Loucy (cell line): ENCODE results near the gene MSANTD1.

Experiments used
- H2AFZ ChIP-seq: fragments of 200-600 bp; sonication (generic); 2 replicates; pipeline ENCODE4 v1.6.0; 2016; ENCODE audit warnings: antibody characterized with exemption, mild to moderate bottlenecking, low read length, moderate library complexity
- H3F3A ChIP-seq: fragments of 200-600 bp; 2 replicates; pipeline ENCODE4 v1.6.0; 2016; ENCODE audit warnings: antibody characterized with exemption, low read depth, mild to moderate bottlenecking
- H3K27me3 ChIP-seq: fragments of 200-600 bp; sonication (generic); 2 replicates; pipeline ENCODE4 v1.6.1; 2014; ENCODE audit warnings: low read length, mild to moderate bottlenecking; ENCODE audit not compliant: insufficient read depth, poor library complexity, severe bottlenecking
- H3K36me3 ChIP-seq: fragments of 200-600 bp; sonication (generic); 2 replicates; pipeline ENCODE4 v1.6.1; 2016; ENCODE audit warnings: low read length; ENCODE audit not compliant: insufficient read depth
- H3K4me1 ChIP-seq: fragments of 200-600 bp; sonication (generic); 2 replicates; pipeline ENCODE4 v1.5.1; 2014; ENCODE audit warnings: low read length, mild to moderate bottlenecking; ENCODE audit not compliant: insufficient read depth, poor library complexity, severe bottlenecking
- H3K4me2 ChIP-seq: fragments of 200-600 bp; sonication (generic); 2 replicates; pipeline ENCODE4 v1.6.0; 2014; ENCODE audit warnings: antibody characterized with exemption, low read length, low read depth, mild to moderate bottlenecking; ENCODE audit not compliant: poor library complexity, severe bottlenecking
- H3K4me3 ChIP-seq: fragments of 200-600 bp; sonication (generic); 2 replicates; pipeline ENCODE4 v1.5.1; 2014; ENCODE audit warnings: low read length, mild to moderate bottlenecking, mixed read lengths; ENCODE audit not compliant: poor library complexity, severe bottlenecking
- H3K79me2 ChIP-seq: fragments of 200-600 bp; sonication (generic); 2 replicates; pipeline ENCODE4 v1.6.1; 2014; ENCODE audit warnings: low read length; ENCODE audit not compliant: insufficient read depth
- H3K9ac ChIP-seq: fragments of 200-600 bp; sonication (generic); 2 replicates; pipeline ENCODE4 v1.6.0; 2014; ENCODE audit warnings: mild to moderate bottlenecking, low read depth, low read length, moderate library complexity; ENCODE audit not compliant: poor library complexity, severe bottlenecking
- H3K9me2 ChIP-seq: fragments of 200-600 bp; sonication (generic); replicated peaks from 2 replicates; pipeline ENCODE4 v1.6.1; 2016; ENCODE audit warnings: low read depth, low read length, mixed read lengths
- H3K9me3 ChIP-seq: fragments of 200-600 bp; sonication (generic); 2 replicates; pipeline ENCODE4 v1.6.1; 2014; ENCODE audit warnings: mild to moderate bottlenecking, antibody characterized with exemption, low read length, low read depth; ENCODE audit not compliant: insufficient read depth
- H4K20me1 ChIP-seq: fragments of 200-600 bp; sonication (generic); 2 replicates; pipeline ENCODE4 v1.6.0; 2014; ENCODE audit warnings: antibody characterized with exemption, low read length, mild to moderate bottlenecking; ENCODE audit not compliant: insufficient read depth, poor library complexity, severe bottlenecking
- CTCF ChIP-seq: fragments of 200-600 bp; sonication (generic); conservative IDR thresholded peaks from 2 replicates; pipeline ENCODE4 v1.5.1; 2014; ENCODE audit warnings: mild to moderate bottlenecking, antibody characterized with exemption, low read length
- EZH2phosphoT487 ChIP-seq: fragments of 200-600 bp; IDR thresholded peaks from 2 replicates; pipeline ENCODE4 v1.6.1; 2018; ENCODE audit warnings: antibody characterized with exemption, mild to moderate bottlenecking, moderate library complexity, borderline replicate concordance

MSANTD1 gene

DNA sequence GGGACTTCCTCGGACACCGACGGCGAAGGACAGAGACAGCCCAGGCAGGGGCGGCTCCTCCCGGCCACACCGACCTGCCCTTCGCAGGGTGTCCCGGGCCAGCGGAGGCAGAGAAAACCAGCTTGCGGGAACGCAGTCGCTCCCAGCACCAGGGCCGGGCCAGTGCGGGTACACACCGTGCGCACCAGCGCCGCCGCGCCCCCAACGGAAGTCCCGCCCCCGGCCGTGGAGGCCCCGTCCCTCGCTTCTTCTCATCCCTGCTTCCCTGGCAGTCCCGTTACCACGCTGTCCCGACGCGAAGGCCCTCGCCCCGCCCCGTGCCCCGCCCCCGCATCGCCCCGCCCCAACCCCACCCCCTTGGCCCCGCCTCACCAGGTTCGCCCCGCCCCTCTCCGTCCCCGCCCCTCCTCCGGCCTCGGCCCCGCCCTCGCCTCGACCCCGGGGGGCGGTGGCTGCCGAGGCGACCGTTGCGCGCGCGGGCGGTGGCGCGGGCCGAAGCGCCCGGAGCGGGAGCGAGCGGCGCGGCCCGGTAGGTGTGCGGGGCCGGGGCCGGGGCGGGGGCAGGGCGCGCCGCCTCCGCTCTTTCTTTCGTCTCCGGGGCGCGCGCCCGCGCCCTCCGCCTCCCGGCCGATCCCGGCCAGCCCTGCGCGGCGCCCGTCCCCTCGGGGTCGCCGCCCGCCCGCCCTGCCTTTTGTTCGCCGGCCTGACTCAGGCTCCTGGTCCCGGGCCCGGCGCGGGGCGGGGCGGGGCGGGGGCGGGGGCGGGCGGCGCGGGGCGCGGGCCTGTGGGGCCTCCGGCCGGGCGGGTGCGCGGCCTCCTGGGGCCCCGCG lies 43.8 kb downstream of the MSANTD1 start, which contains the start of gene RGS12:
TSS of gene RGS12 (plus strand) at position 451 of the 830 bp plus-strand sequence. CDS start 23,150 bp downstream, outside the sequence.
- peak within 1 kb of the TSS; percentile 93 for H2AFZ ChIP-seq
- no peaks in the 10 kb centered on the region for H3K9me3 ChIP-seq

DNA sequence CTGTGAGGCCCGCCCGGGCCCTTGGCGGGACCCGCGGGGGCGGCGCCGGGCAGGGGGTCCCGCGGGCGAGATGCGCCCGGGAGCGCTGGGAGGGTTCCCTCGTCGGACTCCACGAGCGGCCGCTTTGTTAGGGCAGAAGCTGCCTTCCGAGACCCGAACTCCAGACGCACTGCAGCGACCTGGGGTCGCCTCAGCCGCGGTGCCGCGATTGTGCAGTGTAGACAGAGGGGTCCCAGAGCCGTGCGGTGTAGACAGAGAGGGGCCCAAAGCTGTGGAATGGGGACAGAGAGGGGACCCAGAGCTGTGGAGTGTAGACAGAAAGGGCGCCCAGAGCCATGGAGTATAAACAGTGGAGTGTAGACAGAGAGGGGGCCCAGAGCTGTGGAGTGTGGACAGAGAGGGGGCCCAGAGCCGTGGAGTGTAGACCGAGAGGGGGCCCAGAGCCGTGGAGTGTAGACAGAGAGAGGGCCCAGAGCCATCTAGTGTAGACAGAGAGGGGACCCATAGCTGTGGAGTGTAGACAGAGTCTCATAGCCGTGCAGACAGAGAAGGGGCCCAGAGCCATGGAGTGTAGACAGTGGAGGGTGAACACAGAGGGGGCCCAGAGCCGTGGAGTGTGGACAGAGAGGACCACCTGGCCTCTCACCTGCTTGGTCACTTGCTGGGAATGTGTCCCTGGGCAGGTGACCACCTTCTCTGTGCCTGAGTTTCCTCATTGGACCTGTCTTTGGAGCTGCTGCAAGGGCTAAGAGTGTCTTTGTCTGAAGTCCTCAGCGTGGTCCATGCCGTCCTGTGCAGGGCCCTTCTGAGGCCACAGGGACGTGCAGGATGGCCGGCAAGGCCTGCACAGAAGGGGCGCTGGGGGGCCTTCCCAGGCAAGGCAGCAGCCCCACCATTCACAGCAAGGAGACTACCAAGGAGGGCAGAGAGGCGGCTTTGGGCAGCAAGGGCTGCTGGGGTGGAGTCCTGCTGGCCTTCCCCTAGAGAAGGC lies 44.7 kb downstream of the MSANTD1 start:
- H3K79me2 ChIP-seq, result peaks cover 55% of the 10 kb centered on the region
- peaks cover 50% of the 10 kb centered on the region for H3K4me1 ChIP-seq
- H3K9ac ChIP-seq, result peak overlapping the region; percentile 93
- H3K27me3 ChIP-seq, result no peaks in the 10 kb centered on the region
- H3K36me3 ChIP-seq, result no peaks in the 10 kb centered on the region
- TF ChIP-seq CTCF (no peak), EZH2phosphoT487 (no peak)
- peaks cover 36% of the 10 kb centered on the region for H4K20me1 ChIP-seq
- no peaks in the 10 kb centered on the region for H3F3A ChIP-seq
- no peak overlapping the region for H2AFZ ChIP-seq
- no peaks in the 10 kb centered on the region for H3K9me3 ChIP-seq
- H3K4me3 ChIP-seq, result peak overlapping the region; percentile 84
- peak overlapping the region; percentile 99 for H3K4me2 ChIP-seq
- no peaks in the 10 kb centered on the region for H3K9me2 ChIP-seq

More for the DNA sequence above, 43.8 kb downstream of the MSANTD1 start, which contains the start of gene RGS12:
- H3K4me3 ChIP-seq, result peak within 1 kb of the TSS; percentile 84
- peak within 1 kb of the TSS; percentile 99 for H3K4me2 ChIP-seq
- peaks cover 31% of the 10 kb centered on the region for H4K20me1 ChIP-seq
- no peaks in the 10 kb centered on the region for H3F3A ChIP-seq
- peaks cover 46% of the 10 kb centered on the region for H3K79me2 ChIP-seq
- peak within 1 kb of the TSS; percentile 93 for H3K9ac ChIP-seq
- no peaks in the 10 kb centered on the region for H3K9me2 ChIP-seq
- peaks cover 42% of the 10 kb centered on the region for H3K4me1 ChIP-seq
- TF ChIP-seq EZH2phosphoT487 (no peak), CTCF (no peak)
- H3K27me3 ChIP-seq, result no peaks in the 10 kb centered on the region
- H3K36me3 ChIP-seq, result no peaks in the 10 kb centered on the region

- Histone ChIP-seq H3K4me1 (peaks cover 59% of the 10 kb centered on the region), H3K36me3 (no peaks in the 10 kb centered on the region), H3K4me3 (peak overlapping the region; percentile 84), H3F3A (no peaks in the 10 kb centered on the region), H4K20me1 (peaks cover 45% of the 10 kb centered on the region), H3K9me3 (no peaks in the 10 kb centered on the region), H3K27me3 (no peaks in the 10 kb centered on the region), H3K9me2 (no peaks in the 10 kb centered on the region), H3K9ac (peak overlapping the region; percentile 93), H3K79me2 (peaks cover 64% of the 10 kb centered on the region), H2AFZ (no peak overlapping the region), H3K4me2 (peak overlapping the region; percentile 99)
- TF ChIP-seq EZH2phosphoT487, result no peak
- no peak for TF ChIP-seq CTCF
Observed at GRCh38 chr4:3294401-3295241, 45.7 kb downstream of the MSANTD1 start.
